Endothelial cell of umbilical vein (primary cell): ENCODE results near the gene ZNF385B. TPM values are rescaled to one million over a fixed set of nuclear protein-coding genes. Genes with fewer than 3 reads are reported as not detected.

Source experiments
- BruUV-seq: library from RNA; stranded (reverse); fragments of 400-500 nt; replicated peaks from 2 replicates; lab custom pipeline; 2021; lab: Mats Ljungman, UMichigan
- CTCF ChIA-PET: fragments of 300-600, 350-600 bp; sonication (Branson Sonifier 250); formaldehyde crosslinking; loops from one replicate; lab custom pipeline; 2021; ENCODE audit warnings: antibody characterized with exemption, inconsistent platforms; lab: Charles Lee
- POLR2A ChIA-PET: fragments of 300-600, 350-600 bp; sonication (Branson Sonifier 250); formaldehyde crosslinking; loops from one replicate; lab custom pipeline; 2021; ENCODE audit warnings: antibody characterized with exemption, inconsistent platforms; lab: Charles Lee
- DNase-seq: peaks from one replicate; pipeline ENCODE4 v3.0.0-alpha.2; 2011; ENCODE audit warnings: low read depth, low spot score
- FAIRE-seq: peaks from 2 replicates; lab custom pipeline; 2011; peaks lifted over from hg19 to GRCh38; lab: Jason Lieb, UNC
- H2AFZ ChIP-seq: 2 replicates; pipeline ENCODE4 v1.6.0; 2012; ENCODE audit warnings: low read depth, low read length, control low read depth, inconsistent platforms
- H3K27ac ChIP-seq: 2 replicates; pipeline ENCODE4 v1.5.1; 2011; ENCODE audit warnings: low read depth, mild to moderate bottlenecking, control low read depth, low read length, moderate library complexity; ENCODE audit not compliant: insufficient read depth
- H3K27me3 ChIP-seq, 2 experiments: 2 replicates each; pipeline versions ENCODE4 v1.6.0 to v1.6.1; 2011; ENCODE audit warnings: low read length in 2 of 2, mixed read lengths in 1 of 2; ENCODE audit not compliant: control insufficient read depth in 2 of 2, insufficient read depth in 2 of 2
- H3K36me3 ChIP-seq, 2 experiments: 2 replicates in 1 of 2; 3 replicates in 1 of 2; pipeline ENCODE4 v1.5.1; 2011; ENCODE audit warnings: low read length in 2 of 2, mild to moderate bottlenecking in 1 of 2, moderate library complexity in 1 of 2; ENCODE audit not compliant: control insufficient read depth in 2 of 2, insufficient read depth in 2 of 2; ENCODE audit errors: extremely low read depth in 1 of 2
- H3K4me1 ChIP-seq: 3 replicates; pipeline ENCODE4 v1.5.1; 2011; ENCODE audit warnings: mild to moderate bottlenecking, low read length; ENCODE audit not compliant: control insufficient read depth, insufficient read depth; ENCODE audit errors: extremely low read depth
- H3K4me2 ChIP-seq: 2 replicates; pipeline ENCODE4 v1.6.1; 2011; ENCODE audit warnings: low read length, control low read depth, mixed read lengths; ENCODE audit not compliant: insufficient read depth
- H3K4me3 ChIP-seq, 3 experiments: fragments of 200-600 bp in 1 of 3; sonication (generic), shearing (Covaris generic) in 1 of 3; replicated peaks in 1 of 3; 2 replicates each; pipeline ENCODE4 v1.5.1; 2011 to 2016; ENCODE audit warnings: control low read depth in 3 of 3, low read length in 3 of 3, mild to moderate bottlenecking in 2 of 3, inconsistent platforms in 1 of 3, low read depth in 1 of 3, moderate library complexity in 1 of 3; ENCODE audit not compliant: insufficient read depth in 1 of 3
- H3K79me2 ChIP-seq: 2 replicates; pipeline ENCODE4 v1.6.0; 2012; ENCODE audit warnings: low read length, inconsistent platforms; ENCODE audit not compliant: control insufficient read depth, insufficient read depth
- H3K9ac ChIP-seq: replicated peaks from 2 replicates; pipeline ENCODE3; 2011; ENCODE audit warnings: low read length, control low read depth; ENCODE audit not compliant: insufficient read depth; ENCODE audit errors: extremely low read depth
- H3K9me1 ChIP-seq: replicated peaks from 3 replicates; pipeline ENCODE4 v1.6.0; 2011; ENCODE audit warnings: mild to moderate bottlenecking, low read length; ENCODE audit not compliant: control insufficient read depth, insufficient read depth; ENCODE audit errors: extremely low read depth
- H3K9me3 ChIP-seq: replicated peaks from 2 replicates; pipeline ENCODE4 v1.5.1; 2012; ENCODE audit warnings: low read length, inconsistent platforms; ENCODE audit not compliant: control insufficient read depth, insufficient read depth
- H4K20me1 ChIP-seq: replicated peaks from 2 replicates; pipeline ENCODE3; 2011; ENCODE audit warnings: mild to moderate bottlenecking, low read length; ENCODE audit not compliant: control insufficient read depth, insufficient read depth; ENCODE audit errors: extremely low read depth
- CTCF ChIP-seq, 2 donors: IDR thresholded peaks; 1 replicate in 1 of 2; 2 replicates in 1 of 2; pipeline ENCODE4 v1.5.1; 2011; ENCODE audit warnings: low read length in 2 of 2, mild to moderate bottlenecking in 2 of 2, moderate library complexity in 2 of 2, control low read depth in 1 of 2, inconsistent platforms in 1 of 2, low read depth in 1 of 2; ENCODE audit not compliant: insufficient read depth in 1 of 2; ENCODE audit errors: extremely low read depth in 1 of 2
- EZH2 ChIP-seq: IDR thresholded peaks from 2 replicates; pipeline ENCODE4 v1.6.1; 2012; ENCODE audit warnings: borderline replicate concordance, low read depth, mild to moderate bottlenecking, moderate library complexity, low read length, inconsistent platforms; ENCODE audit not compliant: severe bottlenecking
- FOS ChIP-seq: IDR thresholded peaks from 2 replicates; pipeline ENCODE4 v1.6.1; 2011; ENCODE audit warnings: mild to moderate bottlenecking, low read length, moderate library complexity, borderline replicate concordance; ENCODE audit not compliant: insufficient read depth
- GATA2 ChIP-seq: IDR thresholded peaks from 2 replicates; pipeline ENCODE4 v1.7.0; 2011; ENCODE audit warnings: low read depth, mild to moderate bottlenecking, moderate library complexity, mixed read lengths, low read length; ENCODE audit not compliant: insufficient read length, insufficient read depth
- JUN ChIP-seq: IDR thresholded peaks from 2 replicates; pipeline ENCODE4 v1.6.1; 2011; ENCODE audit warnings: borderline replicate concordance, low read depth; ENCODE audit not compliant: insufficient read length, insufficient read depth
- MYC ChIP-seq: IDR thresholded peaks from one replicate; pipeline ENCODE4 v1.6.1; 2011; ENCODE audit warnings: mild to moderate bottlenecking, low read depth, low read length
- POLR2A ChIP-seq: IDR thresholded peaks from 2 replicates; pipeline ENCODE4 v1.6.1; 2012; ENCODE audit warnings: low read depth, mild to moderate bottlenecking, control low read depth, low read length
- POLR2AphosphoS5 ChIP-seq: IDR thresholded peaks from 2 replicates; pipeline ENCODE4 v1.6.1; 2012; ENCODE audit warnings: low read depth, mild to moderate bottlenecking, control low read depth, low read length, moderate library complexity; ENCODE audit not compliant: insufficient read depth
- dilution Hi-C: fragments of 300-500 bp; cut with MboI; formaldehyde crosslinking; loops from one replicate; pipeline ENCODE4 v1.15.0; 2019; ENCODE audit warnings: low sequenced_read_pairs; ENCODE audit not compliant: extremely low pct_ligation_motif_present
- intact Hi-C: fragments of 100-400 bp; cut with micrococcal nuclease; formaldehyde crosslinking; loops from one replicate; pipeline ENCODE4 v1.10.0; 2022
- polyA plus RNA-seq, 4 experiments: library from polyadenylated mRNA; depleted of rRNA in 3 of 4; stranded (reverse) in 3 of 4; unstranded in 1 of 4; fragments of >200 nt; gene quantifications; 2 replicates each; pipeline versions ENCODE4 v1.2.1 to v1.2.3, GENCODE V29; 2011 to 2012; ENCODE audit warnings: missing spikeins in 1 of 4
- total RNA-seq: library from RNA; stranded (reverse); gene quantifications from 2 replicates; pipeline ENCODE4 v1.2.3, GENCODE V29; 2021
- TF ChIP-seq, protein P1 (sequence below): IDR thresholded peaks from 2 replicates; pipeline ENCODE4 v1.6.1; 2011; ENCODE audit not compliant: insufficient read depth, insufficient read length

ZNF385B gene
- total and polyA plus RNA-seq, 2 donors (not counting 3 experiments of a cell fraction or from before 2014, with no cell fraction given) = not detected

DNA sequence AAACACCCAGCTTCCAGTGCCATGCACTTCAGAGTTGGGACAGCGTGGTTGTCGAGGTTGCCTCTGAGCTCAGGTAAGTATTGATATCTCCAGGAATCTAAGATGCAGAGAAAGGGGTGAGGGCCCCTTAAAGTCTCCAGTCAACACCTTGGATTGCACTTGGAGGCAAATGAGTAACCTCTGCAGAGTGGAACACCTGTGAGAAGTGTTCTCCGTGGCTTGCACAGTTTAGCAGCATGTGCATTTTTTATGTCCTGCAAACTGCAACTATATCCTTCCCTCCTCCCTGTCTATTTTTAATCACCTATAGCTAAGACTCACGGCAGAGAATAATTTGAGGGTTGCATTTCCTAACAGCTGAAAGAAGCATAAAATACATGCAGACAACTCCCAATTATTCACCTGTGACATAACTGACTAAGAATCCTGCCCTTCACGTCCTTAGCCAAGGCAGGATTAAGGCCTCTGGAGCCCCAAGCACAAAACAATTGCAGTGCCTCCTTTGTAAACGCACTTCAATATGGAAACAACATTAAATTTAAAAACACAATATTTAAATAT lies 1.6 kb upstream of the ZNF385B start:
- H3K4me2 ChIP-seq = no peak overlapping the region
- H3K27me3 ChIP-seq = peaks cover 42 to 54% of the 10 kb centered on the region in 2 experiments
- no peak overlapping the region for H2AFZ ChIP-seq
- TF ChIP-seq POLR2AphosphoS5 (no peak), FOS (no peak), CTCF (IDR thresholded peaks at IDR 0.05; ENCODE audit: extremely low read depth in 1 of 2, insufficient read depth in 1 of 2, low read depth in 1 of 2, low read length in 2 of 2) (no peak), GATA2 (no peak), MYC (no peak), POLR2A (no peak), EZH2 (no peak), JUN (no peak)
- TF ChIP-seq, protein P1, sequence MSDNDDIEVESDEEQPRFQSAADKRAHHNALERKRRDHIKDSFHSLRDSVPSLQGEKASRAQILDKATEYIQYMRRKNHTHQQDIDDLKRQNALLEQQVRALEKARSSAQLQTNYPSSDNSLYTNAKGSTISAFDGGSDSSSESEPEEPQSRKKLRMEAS = no peak
- dilution Hi-C loops (no loop called here), intact Hi-C loops (no loop called here)
- FAIRE-seq (no peak), DNase-seq (no peak)
- BruUV-seq = no TSS peak
- H3K79me2 ChIP-seq = no peaks in the 10 kb centered on the region
- H3K4me3 ChIP-seq = no peak overlapping the region
- H4K20me1 ChIP-seq = no peaks in the 10 kb centered on the region
- H3K9me1 ChIP-seq = no peaks in the 10 kb centered on the region
- ChIA-PET POLR2A (no interaction called here), CTCF (interaction anchor here (1.0 kb wide), 1 partner anchor 19 kb away, joined by 3 read pairs; no protein-coding TSS in a partner anchor)
- no peaks in the 10 kb centered on the region for H3K36me3 ChIP-seq
- H3K9me3 ChIP-seq = no peaks in the 10 kb centered on the region
- H3K9ac ChIP-seq = no peak overlapping the region
- H3K4me1 ChIP-seq = no peaks in the 10 kb centered on the region
- no peak overlapping the region for H3K27ac ChIP-seq
